HG02610 (cell line): ENCODE data around the gene SLC2A4RG.
A peak's percentile ranks its signal among the peaks of the same experiment; 100 is the strongest.

ENCODE experiments used
- ATAC-seq: cut with Tn5 transposase; IDR thresholded peaks from one replicate; pipeline ENCODE4 v1.9.1; 2021; ENCODE audit warnings: mild to moderate bottlenecking, moderate library complexity; ENCODE audit not compliant: unreplicated experiment

The SLC2A4RG gene

DNA sequence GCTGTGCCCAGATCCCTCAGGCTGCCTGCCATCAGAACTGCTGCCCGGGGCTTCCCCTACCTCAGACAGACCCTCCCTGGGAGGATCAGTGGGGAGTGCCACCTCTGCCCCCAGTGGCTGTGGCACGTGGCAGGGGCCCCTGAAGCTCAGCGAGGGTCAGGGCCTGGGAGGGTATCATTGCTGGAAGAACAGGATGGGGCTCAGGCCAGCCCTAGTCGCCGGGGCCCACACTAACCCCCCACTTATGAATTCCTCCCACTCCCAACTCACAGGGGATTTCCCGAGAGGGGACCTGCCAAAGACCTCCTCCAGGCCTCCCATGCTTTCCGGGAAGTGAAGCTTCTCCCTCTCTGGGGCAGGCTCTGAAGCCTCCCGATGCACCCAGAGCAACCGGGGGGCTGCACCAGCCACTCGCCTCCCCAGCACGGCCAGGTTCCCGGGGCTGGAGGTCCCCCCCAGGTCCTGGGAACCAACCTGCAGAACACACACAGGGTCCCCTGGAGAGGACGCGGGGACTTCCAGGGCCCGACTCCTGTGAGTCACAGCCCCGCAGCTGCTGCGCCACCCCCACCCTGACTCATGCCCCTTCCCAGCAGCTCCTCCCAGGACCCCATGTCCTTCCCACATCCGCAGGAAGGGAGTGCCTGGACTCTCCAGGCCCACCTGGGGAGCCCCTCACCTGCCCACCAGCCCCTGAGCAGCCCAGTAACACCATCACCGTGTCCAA lies 40.7 kb upstream of the SLC2A4RG start:
- no peak for ATAC-seq

DNA sequence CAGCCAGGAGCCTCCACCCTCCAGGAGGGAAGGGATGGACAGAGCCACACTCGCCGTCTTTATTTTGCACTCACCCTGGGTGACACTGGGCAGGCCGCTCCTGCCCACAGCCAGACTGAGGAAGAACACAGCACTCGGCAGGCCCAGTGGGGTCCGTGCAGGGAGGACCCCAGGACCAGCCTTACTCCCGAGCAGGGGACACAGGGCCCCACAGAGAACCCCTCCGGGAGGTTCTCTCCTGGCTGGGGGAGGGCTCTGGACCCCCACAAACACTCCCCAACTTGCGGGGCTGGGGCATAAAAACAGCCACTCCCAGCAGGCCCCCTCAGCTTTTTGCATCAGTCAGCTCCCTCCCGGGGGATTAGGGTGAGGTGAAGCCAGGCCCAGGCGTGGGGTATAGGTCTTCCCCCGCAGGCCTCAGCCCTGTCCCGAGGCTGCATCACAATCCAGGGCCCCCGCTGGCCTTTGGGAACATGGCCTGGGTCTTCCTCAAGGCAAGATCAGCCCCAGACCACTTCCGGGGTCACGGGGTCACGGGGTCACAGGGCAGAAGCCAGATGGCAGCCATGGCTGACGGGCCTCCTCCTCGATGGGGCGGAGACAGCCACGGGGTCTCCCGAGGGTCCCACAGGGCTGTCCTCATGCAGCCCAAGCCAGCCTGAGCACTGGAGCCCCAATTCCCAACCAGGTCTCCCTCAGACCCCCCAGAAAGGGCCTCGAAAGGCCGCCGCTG lies 39.9 kb upstream of the SLC2A4RG start:
- no peak for ATAC-seq

DNA sequence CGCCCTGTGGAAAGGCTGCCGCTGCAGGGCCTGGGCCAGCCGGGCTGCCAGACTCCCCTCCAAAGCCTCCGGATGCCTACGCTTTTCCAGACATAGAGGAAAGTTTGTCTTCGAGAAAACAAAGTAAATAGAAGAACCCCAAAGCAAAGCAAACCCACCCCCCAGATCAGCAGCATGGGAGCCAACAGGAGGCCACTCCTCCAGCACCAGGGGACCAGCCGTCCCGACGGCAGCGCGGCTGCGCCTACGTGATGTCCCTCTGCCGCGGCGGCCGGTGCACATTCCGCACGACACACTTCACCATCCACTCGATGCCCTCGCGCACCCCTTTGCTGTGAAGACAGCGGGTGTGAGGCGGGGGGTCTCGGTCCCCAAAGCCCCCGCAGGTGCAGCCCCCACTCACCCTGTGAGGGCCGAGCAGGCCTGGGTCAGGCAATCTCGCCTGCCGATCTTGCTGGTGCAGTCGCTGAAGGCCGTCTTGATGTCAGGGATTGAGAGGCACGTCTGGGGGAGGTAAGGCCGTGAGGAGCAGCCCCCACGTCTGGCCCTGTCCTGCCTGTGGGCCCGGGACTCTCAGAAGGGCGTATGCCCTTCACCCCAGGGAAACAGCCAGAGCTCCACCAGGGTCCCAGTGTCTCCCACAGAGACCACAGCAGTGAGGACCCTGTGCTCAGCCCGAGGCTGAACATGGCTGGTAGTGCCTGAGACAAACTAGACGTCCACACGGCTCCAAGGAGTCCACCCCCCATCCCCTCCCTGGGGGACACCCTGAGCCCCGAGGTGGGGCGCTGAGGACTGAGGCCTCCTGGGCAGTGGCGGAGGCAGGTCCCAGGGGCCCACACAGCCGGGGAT lies 39.2 kb upstream of the SLC2A4RG start:
- no peak for ATAC-seq

DNA sequence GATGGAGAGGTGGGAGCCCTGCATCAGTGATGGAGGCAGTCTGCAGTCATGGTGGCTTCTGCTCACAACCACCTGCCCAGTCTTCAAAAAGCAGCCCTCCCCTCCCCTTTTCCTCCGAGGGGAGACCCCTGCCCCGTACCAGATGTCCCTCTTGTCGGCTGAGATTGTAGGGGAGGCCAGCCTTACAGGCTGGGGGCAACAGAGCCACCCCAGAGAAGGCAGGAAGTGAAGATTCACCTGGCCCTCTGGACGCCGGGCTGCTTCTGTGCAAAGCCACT lies 38.6 kb upstream of the SLC2A4RG start:
- no peak for ATAC-seq

- no peak for ATAC-seq
Observed at GRCh38 chr20:63701329-63702035, 38.1 kb upstream of the SLC2A4RG start.

- ATAC-seq = no peak
Observed at GRCh38 chr20:63702036-63702665, 37.4 kb upstream of the SLC2A4RG start.

DNA sequence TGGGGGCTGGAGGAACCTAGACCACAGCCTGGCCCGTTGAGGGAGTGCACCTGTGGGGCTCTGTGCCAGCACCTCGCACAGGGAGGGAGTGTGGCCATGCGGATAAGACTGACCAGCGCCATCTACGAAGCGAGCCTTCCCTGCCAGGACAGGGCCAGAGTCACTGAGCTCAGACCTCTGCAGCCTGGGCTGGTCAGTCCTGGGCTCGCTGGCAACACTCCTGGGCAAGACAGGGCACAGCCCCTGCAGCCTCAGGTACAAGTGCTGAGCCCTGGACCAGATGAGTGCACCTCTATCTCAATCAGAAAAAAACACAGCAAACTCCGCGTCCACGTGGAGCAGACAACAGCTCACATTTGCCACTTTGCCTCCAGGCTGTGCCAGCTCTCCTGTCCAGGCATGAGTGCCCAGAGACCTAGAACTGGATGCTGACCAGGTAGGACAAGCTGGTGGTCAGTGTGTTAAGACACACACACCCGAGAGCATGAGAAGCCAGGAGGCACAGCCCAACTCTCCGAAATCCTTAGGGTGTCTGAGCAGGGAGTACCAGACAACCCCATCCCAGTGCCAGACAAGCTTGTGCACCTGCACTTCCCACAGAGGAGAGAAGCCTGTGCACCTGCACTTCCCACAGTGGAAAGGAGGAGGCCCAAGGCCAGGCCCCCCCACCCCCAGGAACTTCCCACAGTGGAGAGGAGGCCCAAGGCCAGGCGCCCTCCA lies 36.7 kb upstream of the SLC2A4RG start:
- ATAC-seq = no peak

GRCh38 chr20:63703471-63703975 lies 36.1 kb upstream of the SLC2A4RG start:
- no peak for ATAC-seq

GRCh38 chr20:63703976-63704748 lies 35.4 kb upstream of the SLC2A4RG start:
- no peak for ATAC-seq

DNA sequence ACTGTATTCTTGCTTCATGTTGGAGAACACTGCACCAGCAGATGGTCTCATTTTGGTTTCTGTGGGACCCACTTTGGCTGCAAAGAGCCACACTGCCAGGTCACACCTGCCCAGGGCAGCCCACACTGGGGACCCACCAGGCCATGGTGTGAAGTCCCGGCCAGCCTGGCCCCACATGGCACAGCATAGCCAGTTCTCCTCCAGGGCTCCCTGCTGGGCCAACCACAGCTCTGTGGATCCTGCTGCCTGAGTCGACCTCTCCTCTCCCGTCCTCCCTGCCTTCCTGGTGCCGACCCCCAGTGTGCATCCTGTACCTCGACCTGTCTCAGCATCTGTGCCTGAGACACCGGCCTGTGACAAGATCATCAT lies 34.8 kb upstream of the SLC2A4RG start:
- no peak for ATAC-seq

- no peak for ATAC-seq
Observed at GRCh38 chr20:63705232-63706026, 34.1 kb upstream of the SLC2A4RG start.

DNA sequence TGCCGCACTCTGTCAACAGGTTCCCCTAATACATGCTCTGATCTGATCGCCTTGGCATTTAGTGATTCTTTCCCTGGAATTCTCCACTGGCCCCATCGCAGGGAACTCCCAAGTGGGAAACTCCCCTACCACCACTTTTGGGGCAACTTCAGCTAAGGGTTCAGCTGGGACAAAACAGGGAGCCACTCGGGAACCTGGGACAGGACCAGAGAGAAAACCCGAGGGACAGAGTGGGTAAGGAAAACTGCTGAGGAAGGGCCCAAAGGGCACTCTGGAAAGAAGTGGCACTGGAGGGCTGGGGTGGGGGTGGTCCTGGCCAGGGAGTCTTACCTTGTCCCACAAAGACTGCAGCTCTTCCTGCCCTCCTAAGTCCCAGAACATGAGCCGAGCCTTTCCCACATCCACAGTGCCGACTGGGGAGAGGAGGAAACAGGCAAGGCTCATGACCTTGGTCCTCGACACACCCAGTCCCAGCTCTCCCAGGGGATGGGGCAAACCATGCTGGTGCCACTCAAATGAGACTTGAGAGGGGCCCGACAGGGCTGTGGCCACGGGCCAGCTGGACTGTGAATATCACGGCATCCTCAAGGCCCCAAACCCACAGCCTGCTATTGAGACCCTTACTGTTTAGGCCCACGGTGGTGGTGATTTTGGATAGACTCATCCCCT lies 33.4 kb upstream of the SLC2A4RG start:
- no peak for ATAC-seq

- ATAC-seq = peak; percentile 12
Observed at GRCh38 chr20:63706852-63707557, 32.6 kb upstream of the SLC2A4RG start.

DNA sequence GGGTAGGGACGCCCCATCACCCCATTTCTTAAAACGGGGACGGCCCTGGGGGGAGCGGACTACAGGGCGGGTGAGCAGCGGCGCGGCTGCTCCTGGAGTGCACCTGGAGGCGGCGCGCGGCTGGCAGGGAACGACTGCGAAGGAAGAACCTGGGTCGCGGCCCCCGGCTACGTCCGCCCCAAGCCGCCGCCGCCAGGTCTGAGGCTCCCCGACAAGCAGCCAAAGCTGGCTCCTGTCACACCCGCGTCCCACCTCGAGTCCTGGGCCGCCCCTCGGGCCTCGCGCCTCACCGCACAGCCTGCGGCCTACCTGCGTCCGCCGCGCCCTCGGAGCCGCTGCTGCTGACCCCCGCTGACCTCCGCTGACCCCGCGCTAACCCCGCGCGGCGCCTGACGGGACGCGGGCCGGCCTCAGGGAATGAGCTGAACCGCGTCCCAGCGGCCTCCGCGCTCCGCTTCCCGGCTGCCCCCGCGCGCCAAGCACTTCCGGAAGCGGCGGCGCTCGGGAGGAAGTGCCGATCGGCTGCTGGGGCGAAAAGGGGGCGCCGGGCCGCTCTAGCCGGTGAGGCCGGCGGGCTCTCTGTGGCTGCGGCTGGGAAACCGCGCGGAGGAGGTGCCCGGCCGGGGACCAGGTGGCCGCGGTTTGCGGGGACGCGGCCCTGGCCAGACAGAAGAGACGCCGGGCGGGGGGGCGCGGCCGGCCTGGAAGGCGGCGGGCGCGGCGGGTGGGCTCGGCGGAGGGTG lies 31.8 kb upstream of the SLC2A4RG start, which contains the start of the genes ARFRP1 and ZGPAT:
ARFRP1 (minus strand) TSS at position 419 of the 743 bp plus-strand sequence. CDS start 885 bp downstream, outside the sequence.
ZGPAT (plus strand) TSS at position 482 of the 743 bp plus-strand sequence. CDS start 542 bp downstream, outside the sequence.
- peak; percentile 73 for ATAC-seq

- ATAC-seq = peak; percentile 12
Observed at GRCh38 chr20:63708301-63709148, 31.1 kb upstream of the SLC2A4RG start.
